Measurements from ENCODE around the gene NAT8L.

Gene NAT8L

DNA sequence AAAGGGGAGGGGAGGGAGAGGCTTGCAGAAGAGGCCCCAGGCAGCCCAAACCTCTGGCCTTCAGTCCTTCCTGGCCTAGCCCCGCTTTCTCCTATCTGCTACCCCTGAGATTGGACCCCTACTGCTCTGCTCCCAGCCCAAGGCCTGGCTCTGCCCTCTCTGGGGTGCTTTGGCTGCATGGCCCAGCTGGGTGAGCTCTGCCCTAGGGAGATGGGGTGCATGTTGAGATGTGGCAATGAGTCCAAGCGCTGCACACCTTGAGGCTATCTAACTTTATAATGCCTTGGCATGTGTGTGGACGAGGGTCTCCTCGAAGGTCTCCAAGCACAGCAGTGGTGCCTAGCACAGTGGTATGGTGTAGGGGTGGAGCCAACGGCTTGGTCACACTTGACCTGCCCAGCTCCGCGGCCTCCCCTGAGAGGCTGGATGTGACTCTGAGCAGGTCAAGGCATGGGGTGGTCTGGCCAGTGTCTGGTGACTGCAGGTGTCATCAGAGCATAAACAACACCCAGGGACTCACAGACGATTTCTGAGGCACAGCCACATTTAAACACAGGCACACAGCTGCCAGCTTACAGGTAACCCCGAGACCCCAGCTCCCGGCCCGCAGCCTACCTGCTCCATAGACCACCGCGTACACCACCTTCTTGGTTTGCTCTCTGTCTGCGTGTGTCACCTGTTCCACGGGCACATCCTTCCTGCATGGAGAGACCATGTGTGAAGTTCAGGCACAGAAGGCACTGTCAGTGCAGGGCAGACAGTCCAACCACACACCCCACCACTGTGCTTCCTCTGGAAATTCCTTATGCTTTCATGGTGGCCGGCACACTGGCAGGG, 36.3 kb downstream of the NAT8L start:
- DNase-seq (ENCODE audit: low spot score), result no peak

DNA sequence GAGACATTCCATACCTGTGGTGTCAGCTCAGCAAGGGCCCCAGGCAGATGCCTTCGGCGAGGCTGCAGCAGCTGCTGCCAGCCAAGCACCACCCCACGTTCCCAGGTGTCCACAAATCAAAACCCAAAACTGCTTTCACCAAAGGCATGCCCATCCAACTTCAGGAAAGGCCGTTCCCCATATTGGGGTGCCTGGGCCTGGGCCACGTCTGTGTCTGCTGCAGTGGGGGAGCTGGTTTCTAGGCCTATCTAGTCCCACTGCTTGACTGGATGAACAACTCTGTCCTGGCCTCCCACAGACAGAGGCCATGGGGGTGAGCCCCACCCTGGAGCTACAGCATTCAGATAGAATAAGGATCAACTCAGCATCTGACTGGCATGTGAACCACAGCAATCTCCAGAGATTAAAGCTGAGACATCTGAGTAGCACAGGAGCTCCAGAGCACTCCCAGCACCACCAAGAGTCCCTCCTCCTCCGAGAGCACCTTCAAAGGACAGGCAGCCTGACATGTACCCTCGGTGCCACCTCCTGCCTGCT, 37.0 kb downstream of the NAT8L start:
- no peak for DNase-seq (ENCODE audit: low spot score)

DNA sequence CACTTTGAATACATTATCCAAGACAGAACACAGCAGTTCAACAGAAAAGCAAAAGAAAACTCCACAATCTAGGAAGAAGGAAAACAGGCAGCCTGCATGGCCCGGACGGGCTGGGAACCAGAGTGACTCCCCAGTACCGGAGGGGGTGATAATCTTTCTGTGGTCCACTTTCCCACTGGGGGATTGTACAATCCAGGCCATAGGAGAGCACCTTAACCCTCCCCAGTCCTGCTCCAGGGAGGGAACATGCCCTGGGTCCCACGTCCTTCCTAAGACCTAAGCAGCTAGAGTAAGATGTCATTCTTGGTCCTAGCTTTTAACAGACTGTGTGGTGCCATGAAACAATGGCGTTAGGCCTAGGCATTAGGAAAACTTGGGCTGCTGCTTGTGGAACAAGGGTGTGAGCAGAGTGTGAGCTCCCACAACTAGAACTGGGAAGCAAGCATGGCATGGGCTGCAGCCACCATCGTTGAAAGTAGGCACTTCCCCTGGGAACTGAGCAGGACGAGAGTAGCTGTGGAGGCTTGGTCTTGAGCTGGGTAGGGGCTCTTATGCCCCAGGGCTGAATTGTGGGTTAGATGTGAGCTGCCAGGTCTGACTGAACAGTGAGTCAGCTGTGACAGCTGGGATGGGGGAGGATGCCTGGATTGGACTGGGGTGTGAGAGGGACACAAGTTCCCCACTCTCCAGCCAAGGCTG, 42.4 kb downstream of the NAT8L start:
- no peak for DNase-seq (ENCODE audit: low spot score)

DNA sequence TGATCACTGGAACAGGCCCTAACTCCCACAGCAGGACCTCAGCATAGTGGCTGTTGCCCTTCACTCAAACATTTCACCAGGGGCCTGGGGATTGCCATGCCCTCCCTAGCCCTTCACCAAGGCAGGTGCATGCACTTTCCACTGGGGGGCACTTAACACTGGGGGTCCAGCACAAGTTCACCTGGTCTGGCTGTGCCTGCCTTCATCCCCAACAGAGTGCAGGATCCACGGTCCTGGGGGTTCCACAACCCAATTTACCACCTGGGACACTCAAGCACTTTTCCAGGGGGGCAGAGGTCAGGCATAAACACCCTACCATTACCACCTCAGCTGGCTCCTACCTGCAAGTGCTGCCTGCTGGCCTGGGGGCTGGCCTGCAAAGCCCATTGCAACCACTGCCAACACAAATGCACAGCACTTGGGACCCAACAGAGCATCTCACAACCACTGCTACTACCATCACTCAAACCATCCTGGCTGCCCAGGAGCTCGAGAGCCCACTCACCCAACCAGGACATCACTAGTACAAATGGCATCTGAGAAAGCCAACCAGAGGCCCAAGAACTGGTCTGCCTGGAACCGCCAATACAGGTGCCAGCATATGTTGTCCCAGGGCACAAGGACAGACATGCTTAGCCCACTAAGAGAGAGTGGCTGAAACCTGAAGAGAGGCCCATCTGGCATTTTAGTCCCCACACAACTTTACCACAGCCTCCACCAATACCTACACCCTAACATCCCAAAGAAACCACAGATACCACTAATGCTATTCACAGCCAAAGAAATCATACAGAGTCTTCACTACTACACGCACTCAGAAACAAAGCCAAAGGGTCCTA, 43.1 kb downstream of the NAT8L start:
- no peak for DNase-seq (ENCODE audit: low spot score)

DNA sequence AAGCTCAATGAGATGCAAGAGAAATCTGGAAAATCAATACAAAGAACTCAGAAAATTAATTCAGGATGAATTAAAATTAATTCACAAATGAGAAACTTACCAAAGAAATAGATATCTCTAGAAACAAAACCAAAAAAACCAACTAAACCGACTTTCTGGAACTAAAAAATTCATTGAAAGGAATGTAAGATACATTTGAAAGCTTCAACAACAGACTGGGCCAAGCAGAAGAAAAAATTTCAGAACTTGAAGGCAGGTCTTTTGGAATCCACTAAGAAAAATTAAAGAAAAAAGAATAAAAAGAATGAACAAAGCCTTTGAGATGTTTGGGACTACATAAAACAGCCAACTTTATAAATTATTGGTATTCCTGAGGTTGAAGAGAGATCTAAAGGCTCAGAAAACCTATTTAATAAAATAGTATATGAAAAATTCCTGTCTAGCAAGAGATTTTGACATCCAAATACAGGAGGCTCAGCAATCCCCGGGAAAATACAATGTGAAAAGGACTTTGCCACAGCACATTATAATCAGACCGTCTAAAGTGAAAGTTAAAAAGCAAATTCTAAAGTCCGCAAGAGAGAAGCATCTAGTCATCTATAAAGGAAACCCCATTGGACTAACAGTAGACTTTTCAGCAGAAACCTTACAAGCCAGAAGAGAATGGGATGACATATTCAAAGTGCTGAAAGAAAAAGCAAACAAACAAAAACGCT, 44.2 kb downstream of the NAT8L start:
- no peak for DNase-seq (ENCODE audit: low spot score)

DNA sequence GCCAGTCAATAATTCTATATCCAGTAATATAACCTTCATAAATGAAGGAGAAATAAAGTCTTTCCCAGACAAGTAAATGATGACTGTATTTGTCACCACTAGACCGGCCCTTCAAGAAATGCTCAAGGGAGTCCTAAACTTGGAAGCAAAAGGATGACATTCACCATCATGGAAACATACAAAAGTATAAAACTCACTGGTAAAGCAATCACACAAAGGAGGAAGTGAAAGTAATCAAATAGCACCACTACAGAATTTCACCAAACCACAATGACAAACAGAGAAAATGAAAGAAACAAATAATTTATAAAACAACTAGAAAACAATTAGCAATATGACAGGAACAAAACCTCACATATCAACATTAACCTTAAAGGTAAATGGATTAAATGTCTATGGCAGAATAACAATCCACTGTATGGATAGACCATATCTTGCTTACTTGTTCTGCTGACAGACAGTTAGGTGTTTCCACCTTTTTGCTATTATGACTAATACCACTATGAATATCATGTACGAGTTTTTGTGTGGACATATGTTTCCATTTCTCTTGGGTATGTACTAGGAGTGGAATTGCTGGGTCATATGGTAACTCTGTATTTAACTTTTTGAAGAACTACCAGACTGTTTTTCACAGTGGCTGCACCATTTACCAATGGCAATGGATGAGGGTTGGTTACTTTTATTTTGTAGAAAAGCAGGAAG, 44.9 kb downstream of the NAT8L start:
- no peak for DNase-seq (ENCODE audit: low spot score)

DNA sequence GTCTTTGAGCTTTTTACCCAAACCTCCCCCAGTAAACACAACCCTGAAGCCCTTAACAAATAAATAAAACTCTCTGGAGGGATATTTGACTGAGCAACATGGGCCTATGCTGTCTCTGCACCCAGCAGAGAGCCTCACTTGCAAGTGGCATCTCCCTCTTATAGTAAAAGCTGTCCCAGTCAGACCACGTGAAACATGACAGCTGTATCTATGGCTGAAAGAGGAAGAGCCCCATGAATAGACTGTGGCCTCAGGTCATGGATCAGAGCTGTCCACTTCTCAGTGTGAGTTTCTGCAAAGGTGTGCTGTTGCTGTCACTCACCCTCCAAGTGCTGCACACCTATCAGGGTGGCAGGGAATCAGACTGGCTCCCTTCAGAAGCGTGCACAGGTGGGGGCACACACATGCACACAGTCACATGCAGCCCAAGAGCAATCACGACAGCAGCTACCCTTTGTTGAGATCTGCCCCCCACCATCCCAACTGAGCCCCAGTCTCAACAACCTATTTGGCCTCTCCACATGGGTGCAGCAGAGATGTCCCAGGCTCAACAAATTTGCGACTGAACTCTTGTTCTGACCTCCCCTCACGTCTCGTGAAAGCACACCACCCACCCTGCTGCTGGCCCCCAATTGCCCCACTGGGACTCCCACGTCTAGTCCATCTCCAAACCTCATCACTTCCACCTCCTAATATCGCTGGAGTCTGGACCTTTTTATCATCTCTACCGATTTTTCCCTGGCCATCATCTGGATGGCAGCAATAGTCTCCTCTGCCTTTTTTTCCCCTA, 45.6 kb downstream of the NAT8L start:
- DNase-seq (ENCODE audit: low spot score), result no peak

DNA sequence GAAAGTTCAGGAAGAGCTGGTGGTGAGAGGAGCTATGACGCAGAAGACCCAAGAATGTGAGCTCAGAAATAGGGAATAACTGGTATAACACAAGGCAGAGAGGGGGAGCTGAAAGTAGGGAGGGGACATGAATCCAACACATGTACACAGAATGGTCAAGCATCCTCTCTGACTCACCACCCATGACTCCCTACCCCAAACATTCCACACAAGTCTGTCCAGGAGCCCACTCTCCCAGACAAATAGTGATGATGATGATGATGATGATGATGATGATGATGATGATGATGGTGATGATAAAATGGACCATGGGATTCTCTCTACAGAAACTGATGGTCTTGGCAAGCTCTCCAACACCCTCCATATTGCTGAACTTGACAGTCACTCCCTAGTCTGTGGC, 46.4 kb downstream of the NAT8L start:
- DNase-seq (ENCODE audit: low spot score), result no peak

DNA sequence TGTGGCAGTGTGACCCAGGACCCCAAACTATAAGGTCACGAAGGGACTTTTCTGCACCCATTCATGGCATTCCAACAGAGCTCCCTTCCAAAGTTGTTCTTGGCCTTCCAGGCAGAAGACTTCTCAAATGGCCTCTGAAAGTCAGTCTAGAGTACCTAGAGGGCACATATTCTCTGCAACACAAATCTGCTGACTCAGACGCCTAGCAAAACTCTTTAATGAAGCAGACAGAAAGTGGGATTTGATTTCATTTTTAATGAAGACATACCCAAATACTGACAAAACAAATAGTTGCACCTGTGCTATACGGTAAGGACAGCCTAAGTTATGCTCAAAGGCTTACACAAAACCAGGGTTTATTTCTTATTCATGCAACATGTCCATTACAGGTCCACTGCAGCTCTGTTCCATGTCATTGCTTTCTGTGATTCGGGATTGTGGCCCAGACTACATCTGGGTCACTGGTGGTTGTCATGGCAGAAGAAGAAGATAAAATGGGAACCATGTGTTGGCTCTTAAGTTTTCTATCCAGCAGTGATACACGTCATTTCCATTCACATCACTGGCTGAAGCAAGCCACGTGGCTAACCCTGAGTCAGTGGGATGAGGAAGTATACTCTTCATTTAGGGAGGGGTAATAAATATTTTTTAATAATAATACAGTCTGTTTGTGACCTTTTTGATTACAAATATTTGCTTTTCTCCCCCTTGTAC, 57.7 kb downstream of the NAT8L start:
- no peak for DNase-seq (ENCODE audit: low spot score)

All from HuH-7.5 (cell line).